GM12892 (cell line): Measurements from ENCODE around the gene LMCD1.

Experiments used
- POLR2A ChIP-seq: IDR thresholded peaks from 2 replicates; pipeline ENCODE4 v1.6.1; 2011; ENCODE audit warnings: low read depth, low read length, control low read depth
- POLR2AphosphoS5 ChIP-seq: IDR thresholded peaks from 2 replicates; pipeline ENCODE4 v1.6.1; 2011; ENCODE audit warnings: low read depth, low read length, control low read depth
- TAF1 ChIP-seq: IDR thresholded peaks from 2 replicates; pipeline ENCODE4 v1.6.1; 2011; ENCODE audit warnings: low read depth, mild to moderate bottlenecking, control low read depth, low read length, borderline replicate concordance

DNA sequence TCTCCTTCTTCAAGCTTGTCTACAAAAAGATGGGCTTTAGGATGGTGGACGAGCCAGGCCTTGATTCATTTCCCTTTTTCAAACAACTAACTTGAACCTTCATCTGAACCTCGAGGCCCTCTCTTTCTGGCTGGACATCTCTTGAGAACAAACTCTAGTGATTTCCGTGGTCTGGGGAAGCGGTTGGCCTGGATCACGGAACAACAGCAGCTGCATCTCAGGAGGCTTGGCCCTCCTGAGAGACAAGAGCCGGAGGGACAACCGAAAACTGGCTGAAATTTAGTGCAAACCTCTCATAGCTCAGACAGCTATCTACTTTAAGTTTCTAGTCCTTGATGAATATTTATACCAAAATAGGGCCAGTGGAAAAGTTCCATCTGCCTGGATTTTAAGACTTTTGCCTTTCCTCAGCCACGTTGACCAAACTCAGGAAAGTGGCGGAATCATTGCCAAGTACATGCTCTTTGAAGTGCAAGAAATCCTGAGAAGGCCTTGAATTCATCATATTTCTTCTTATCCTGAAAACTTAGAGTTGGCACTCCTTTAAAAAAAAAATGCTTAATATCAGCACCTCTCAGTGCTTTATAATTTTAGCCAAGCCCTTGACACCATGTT, 14.5 kb downstream of the LMCD1 start:
- TF ChIP-seq POLR2AphosphoS5 (no peak), POLR2A (no peak), TAF1 (no peak)
